Stimulated activated CD4-positive, alpha-beta T cell treated with anti-CD3 and anti-CD28 coated beads, Interleukin-1b, Interleukin-23, amount 100 ng/mL, for 1 hour (primary cell): ENCODE data around the gene CBX3.
A peak's percentile ranks its signal among the peaks of the same experiment; 100 is the strongest.
"Not testable (repeated sequence)": the region's sequence is repeated elsewhere in the genome, so short reads cannot be mapped to it uniquely, and the experiment has no call there.

Experiments used
- DNase-seq, 2 donors: peaks; one replicate each; pipeline ENCODE4 v3.0.0-alpha.2; 2020; ENCODE audit warnings: low read depth in 2 of 2

The CBX3 gene

DNA sequence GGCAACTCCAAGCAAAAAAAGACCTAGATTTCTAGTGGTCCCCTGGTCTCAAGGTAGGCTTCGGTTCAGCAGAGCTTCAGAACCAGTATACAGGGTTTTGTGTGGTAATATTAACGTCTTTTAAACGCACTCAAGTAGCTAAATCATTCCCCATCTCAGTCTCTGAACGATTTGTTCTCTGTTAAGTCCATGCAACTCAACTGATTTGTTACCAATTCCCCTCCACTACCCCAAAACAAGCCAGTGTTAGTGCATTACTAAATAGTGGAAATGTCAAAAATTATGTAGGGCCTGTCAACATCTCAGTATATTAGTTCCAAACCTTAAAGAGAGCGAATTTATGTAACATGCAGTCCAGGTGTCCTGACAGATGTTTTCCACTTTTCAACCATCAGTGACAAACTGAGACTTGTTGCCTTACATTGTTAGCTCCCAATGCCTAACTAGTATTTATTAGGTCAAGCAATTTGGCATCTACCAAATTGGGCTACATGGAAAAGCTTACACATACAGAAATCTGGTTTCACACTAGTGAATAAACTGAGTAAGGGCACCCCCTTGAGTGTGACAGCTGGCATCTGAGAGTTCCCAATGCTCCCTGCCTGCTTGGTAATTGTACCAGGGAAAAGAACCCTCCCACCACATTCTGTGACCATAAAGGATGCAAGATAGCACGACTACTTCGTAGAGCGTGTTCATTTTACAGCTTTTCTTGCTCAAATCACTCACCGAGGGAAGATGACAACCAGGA lies 13.2 kb upstream of the CBX3 start:
- DNase-seq = no peak

GRCh38 chr7:26188957-26189541 lies 12.5 kb upstream of the CBX3 start:
- no peak for DNase-seq

DNA sequence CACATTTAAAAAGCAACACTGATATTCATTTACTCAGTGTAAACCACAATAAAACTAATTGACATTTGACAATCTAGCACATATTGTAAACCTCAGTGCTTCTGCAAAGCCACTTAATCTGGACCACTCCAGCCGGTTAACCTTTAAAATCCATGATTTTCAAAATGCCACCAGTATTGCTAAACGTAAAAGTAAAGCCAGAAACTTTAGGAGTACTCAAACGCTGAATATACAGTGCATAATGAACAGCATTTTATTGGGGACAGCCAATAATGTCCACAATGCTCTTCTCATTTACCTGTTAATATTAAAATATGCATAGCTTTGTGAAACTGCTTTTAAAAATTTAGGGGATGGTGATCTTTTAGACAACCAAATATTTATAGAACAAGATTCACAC lies 11.8 kb upstream of the CBX3 start:
- DNase-seq = no peak

DNA sequence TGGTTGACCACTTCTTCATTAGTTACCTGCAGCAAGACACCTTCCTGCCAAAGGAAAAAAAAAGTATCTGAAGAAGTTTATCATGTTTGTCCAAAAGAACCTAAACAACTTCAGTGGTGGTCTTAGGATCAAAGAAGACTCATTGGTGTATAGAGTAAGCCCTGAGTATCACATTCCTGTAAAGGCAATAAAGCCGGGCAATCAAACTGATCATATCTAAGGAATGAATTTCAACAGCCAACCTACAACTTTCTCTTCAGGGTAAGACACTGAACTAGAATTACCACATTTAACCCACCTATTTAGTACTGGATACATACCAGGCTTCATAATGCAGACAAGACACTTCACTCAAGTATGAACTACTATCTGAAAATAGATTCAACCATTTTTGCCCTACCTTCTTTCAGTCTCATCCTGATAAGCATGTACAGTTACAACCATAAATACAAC lies 11.1 kb upstream of the CBX3 start:
- no peak for DNase-seq

GRCh38 chr7:26191233-26191973 lies 10.1 kb upstream of the CBX3 start:
- no peak for DNase-seq

GRCh38 chr7:26191974-26192479 lies 9.5 kb upstream of the CBX3 start:
- DNase-seq = no peak

GRCh38 chr7:26192485-26193087 lies 9.0 kb upstream of the CBX3 start:
- DNase-seq = no peak

GRCh38 chr7:26193432-26194207 lies 7.9 kb upstream of the CBX3 start:
- DNase-seq = no peak

- not testable (repeated sequence) for DNase-seq
Measured at GRCh38 chr7:26194764-26195163, 6.8 kb upstream of the CBX3 start.

DNA sequence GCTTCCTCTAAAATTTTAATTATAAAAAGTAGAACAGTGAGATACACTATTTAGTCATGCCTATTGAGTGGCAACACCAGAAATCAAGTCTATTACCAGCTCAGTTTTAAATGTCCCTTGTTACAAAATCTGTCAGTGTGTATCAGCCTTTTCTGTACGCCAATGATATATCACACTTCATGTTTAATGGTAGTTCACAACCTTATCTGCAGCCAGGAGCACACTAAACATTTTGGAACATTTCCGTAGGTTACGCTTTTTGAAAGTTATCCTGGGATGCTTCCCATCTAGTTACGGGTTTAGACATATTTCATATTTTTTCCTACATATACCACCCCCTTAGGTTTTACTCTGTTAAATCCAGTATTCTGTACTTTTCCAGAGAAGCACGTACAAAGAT lies 6.4 kb upstream of the CBX3 start:
- no peak for DNase-seq

- DNase-seq = no peak
Measured at GRCh38 chr7:26195867-26196657, 5.5 kb upstream of the CBX3 start.

DNA sequence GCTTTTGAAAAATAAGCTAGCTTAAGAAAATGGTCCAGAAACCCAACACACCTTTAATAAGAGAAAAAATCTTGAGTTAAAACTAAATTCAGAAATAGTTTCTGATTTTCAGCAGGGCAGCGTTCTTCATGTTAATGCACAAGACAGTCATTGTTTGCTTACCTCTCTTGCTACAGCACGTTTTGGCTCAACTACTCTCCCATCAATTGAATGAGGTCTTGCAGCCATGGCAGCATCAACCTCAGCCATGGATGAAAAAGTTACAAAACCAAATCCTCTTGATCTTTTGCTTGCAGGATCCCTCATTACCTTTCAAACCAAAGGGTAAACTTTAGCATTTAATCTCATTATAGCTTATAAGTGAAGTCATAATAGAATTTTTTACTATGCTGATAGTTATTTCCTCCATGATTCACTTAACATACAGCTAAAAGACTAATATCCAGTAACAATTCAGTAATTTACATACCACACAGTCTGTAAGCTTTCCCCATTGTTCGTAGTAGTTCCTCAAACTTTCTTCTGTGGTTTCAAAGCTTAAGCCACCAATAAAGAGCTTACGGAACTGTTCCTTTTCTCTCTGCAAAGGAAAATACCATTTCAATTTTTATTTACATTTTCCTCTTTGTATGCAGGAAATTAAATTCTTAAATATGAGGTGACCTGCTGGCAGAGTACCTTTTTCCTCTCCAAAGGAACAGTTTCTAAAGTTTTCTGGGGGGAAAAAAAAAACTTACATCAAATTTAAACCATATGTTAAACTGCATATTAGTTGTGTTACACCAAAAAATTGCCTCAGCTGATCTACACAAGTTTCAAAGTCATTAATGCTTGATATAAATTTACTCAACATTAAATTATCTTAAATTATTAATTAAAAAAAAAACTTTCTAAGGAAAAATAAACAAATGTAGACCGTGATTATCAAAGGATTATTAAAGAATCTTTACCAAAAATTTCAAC lies 4.1 kb upstream of the CBX3 start:
- no peak for DNase-seq

GRCh38 chr7:26198133-26198780 lies 3.3 kb upstream of the CBX3 start:
- DNase-seq = no peak

DNA sequence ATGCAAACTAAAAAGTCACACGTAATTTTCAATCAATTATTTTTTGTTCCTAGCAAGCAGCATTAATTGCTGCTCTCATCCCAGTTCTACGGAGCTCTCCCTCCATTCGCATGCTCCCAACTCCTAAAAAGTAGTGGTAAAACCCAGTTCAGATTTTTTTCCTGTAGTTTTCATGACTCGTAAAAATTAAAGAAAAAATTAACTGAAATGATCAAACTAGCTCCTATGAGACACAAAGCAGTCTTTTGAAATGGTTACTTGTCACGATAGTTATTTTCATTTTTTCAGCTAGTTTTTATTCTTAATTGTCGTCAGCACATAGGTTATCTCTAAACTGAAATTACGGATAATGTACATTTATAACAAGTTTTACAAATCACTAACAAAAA lies 2.8 kb upstream of the CBX3 start:
- no peak for DNase-seq

GRCh38 chr7:26199301-26200037 lies 2.1 kb upstream of the CBX3 start:
- peak; percentile 33 to 37 for DNase-seq

- DNase-seq = peak; percentile 50 to 61
Measured at GRCh38 chr7:26200038-26200443, 1.5 kb upstream of the CBX3 start.

- DNase-seq = peak; percentile 95 to 96
Measured at GRCh38 chr7:26200444-26201246, 900 bp upstream of the CBX3 start, which contains the start of gene HNRNPA2B1. TSS of gene HNRNPA2B1 (minus strand) at chr7:26200746. CDS start at chr7:26200577, 169 bp downstream.
